Measurements from ENCODE around the gene MKS1. TPM values are rescaled to one million over a fixed set of nuclear protein-coding genes. Genes with fewer than 3 reads are reported as not detected.

MKS1 gene
- polyA plus RNA-seq, 3 donors, result 4.2 to 7.6 (median 5.0) TPM

GRCh38 chr17:58224315-58224714 is 5.3 kb upstream of the MKS1 start:
- Histone ChIP-seq H2AFZ (ENCODE audit: insufficient read depth, low read depth, low read length, poor library complexity, severe bottlenecking) (no peak overlapping the region), H3K27ac (ENCODE audit: low read depth in 1 of 2, low read length in 2 of 2) (no peak overlapping the region), H3K4me2 (replicated peaks; ENCODE audit: extremely low read depth, low read length, poor library complexity, severe bottlenecking) (no peak overlapping the region), H4K20me1 (ENCODE audit: insufficient read depth, low read length) (no peaks in the 10 kb centered on the region), H3K4me3 (replicated peaks in 1 of 3; ENCODE audit: low read depth in 2 of 3, low read length in 3 of 3) (no peak overlapping the region), H3K4me1 (ENCODE audit: control insufficient read depth in 1 of 2, insufficient read depth in 2 of 2, low read length in 2 of 2) (peaks cover 9 to 15% of the 10 kb centered on the region in 2 donors), H3K9ac (ENCODE audit: insufficient read depth, low read length, poor library complexity, severe bottlenecking) (no peak overlapping the region), H3K27me3 (ENCODE audit: control insufficient read depth in 2 of 2, insufficient read depth in 2 of 2, low read length in 2 of 2) (no peaks in the 10 kb centered on the region), H3K79me2 (ENCODE audit: insufficient read depth, low read length) (no peaks in the 10 kb centered on the region), H3K9me3 (replicated peaks in 1 of 2; ENCODE audit: control insufficient read depth in 1 of 2, insufficient read depth in 1 of 2, low read length in 2 of 2) (no peaks in the 10 kb centered on the region), H3K36me3 (replicated peaks in 1 of 2; ENCODE audit: control insufficient read depth in 1 of 2, insufficient read depth in 2 of 2, low read length in 2 of 2) (no peaks in the 10 kb centered on the region)
- Mint-ChIP-seq H3K4me3 (no peak overlapping the region), H3K9me3 (no peaks in the 10 kb centered on the region), H3K36me3 (no peaks in the 10 kb centered on the region), H3K27me3 (ENCODE audit: low read depth in 3 of 3) (peaks cover 10 to 19% (median 19%) of the 10 kb centered on the region in 3 donors), H3K4me1 (peaks cover 12% of the 10 kb centered on the region), H3K27ac (no peak overlapping the region)
- no CpG with 5 or more reads among the region's 1 CpG for WGBS (ENCODE audit: insufficient coverage)
- intact Hi-C loops (cut with micrococcal nuclease), result no loop called here
- TF ChIP-seq CTCF (IDR thresholded peaks at IDR 0.05), result no peak
- DNase-seq, result peak in 2 of 3 donors; percentile 27 to 51

GRCh38 chr17:58219789-58220183 is 731 bp upstream of the MKS1 start:
- peaks cover 13 to 21% of the 10 kb centered on the region in 2 donors for H3K4me1 ChIP-seq (ENCODE audit: control insufficient read depth in 1 of 2, insufficient read depth in 2 of 2, low read length in 2 of 2)
- no peak for DNase-seq
- Mint-ChIP-seq H3K27ac (peak overlapping the region; percentile 90 to 96 (median 95)), H3K27me3 (ENCODE audit: low read depth in 3 of 3) (peaks cover 0 to 7% (median 4%) of the 10 kb centered on the region in 3 donors), H3K4me1 (peaks cover 16% of the 10 kb centered on the region), H3K9me3 (no peaks in the 10 kb centered on the region), H3K4me3 (peak overlapping the region; percentile 91 to 97), H3K36me3 (peaks cover 0 to under 1% of the 10 kb centered on the region in 2 donors)
- peak overlapping the region; percentile 98 for H2AFZ ChIP-seq (ENCODE audit: insufficient read depth, low read depth, low read length, poor library complexity, severe bottlenecking)
- intact Hi-C loops (cut with micrococcal nuclease), result loop anchor here in 1 of 2 donors (2.0 kb wide), 1 partner anchor 13 kb away; no protein-coding TSS in a partner anchor
- H4K20me1 ChIP-seq (ENCODE audit: insufficient read depth, low read length), result no peaks in the 10 kb centered on the region
- no peaks in the 10 kb centered on the region for H3K9me3 ChIP-seq (replicated peaks in 1 of 2; ENCODE audit: control insufficient read depth in 1 of 2, insufficient read depth in 1 of 2, low read length in 2 of 2)
- WGBS (ENCODE audit: insufficient coverage), result 50% methylated on average over 7 of the region's 7 CpGs
- peaks cover 0 to 5% of the 10 kb centered on the region in 2 donors for H3K36me3 ChIP-seq (replicated peaks in 1 of 2; ENCODE audit: control insufficient read depth in 1 of 2, insufficient read depth in 2 of 2, low read length in 2 of 2)
- peak overlapping the region; percentile 78 for H3K9ac ChIP-seq (ENCODE audit: insufficient read depth, low read length, poor library complexity, severe bottlenecking)
- peak overlapping the region; percentile 70 to 84 for H3K27ac ChIP-seq (ENCODE audit: low read depth in 1 of 2, low read length in 2 of 2)
- H3K79me2 ChIP-seq (ENCODE audit: insufficient read depth, low read length), result no peaks in the 10 kb centered on the region
- TF ChIP-seq CTCF (IDR thresholded peaks at IDR 0.05), result no peak
- peak overlapping the region; percentile 86 to 93 (median 86) for H3K4me3 ChIP-seq (replicated peaks in 1 of 3; ENCODE audit: low read depth in 2 of 3, low read length in 3 of 3)
- peak overlapping the region; percentile 88 for H3K4me2 ChIP-seq (replicated peaks; ENCODE audit: extremely low read depth, low read length, poor library complexity, severe bottlenecking)
- no peaks in the 10 kb centered on the region for H3K27me3 ChIP-seq (ENCODE audit: control insufficient read depth in 2 of 2, insufficient read depth in 2 of 2, low read length in 2 of 2)

Data from CD14-positive monocyte (primary cell).